ENCODE results near the gene ASTN2.

GRCh38 chr9:117008876-117009275, 406.0 kb downstream of the ASTN2 start:
- TF ChIP-seq POLR2AphosphoS5 (IDR thresholded peaks at IDR 0.05; ENCODE audit: low read depth, low read length): no peak
- no peak for TF ChIP-seq TAF1 (IDR thresholded peaks at IDR 0.05; ENCODE audit: borderline replicate concordance, insufficient read depth, low read length)
- TF ChIP-seq, protein P1, sequence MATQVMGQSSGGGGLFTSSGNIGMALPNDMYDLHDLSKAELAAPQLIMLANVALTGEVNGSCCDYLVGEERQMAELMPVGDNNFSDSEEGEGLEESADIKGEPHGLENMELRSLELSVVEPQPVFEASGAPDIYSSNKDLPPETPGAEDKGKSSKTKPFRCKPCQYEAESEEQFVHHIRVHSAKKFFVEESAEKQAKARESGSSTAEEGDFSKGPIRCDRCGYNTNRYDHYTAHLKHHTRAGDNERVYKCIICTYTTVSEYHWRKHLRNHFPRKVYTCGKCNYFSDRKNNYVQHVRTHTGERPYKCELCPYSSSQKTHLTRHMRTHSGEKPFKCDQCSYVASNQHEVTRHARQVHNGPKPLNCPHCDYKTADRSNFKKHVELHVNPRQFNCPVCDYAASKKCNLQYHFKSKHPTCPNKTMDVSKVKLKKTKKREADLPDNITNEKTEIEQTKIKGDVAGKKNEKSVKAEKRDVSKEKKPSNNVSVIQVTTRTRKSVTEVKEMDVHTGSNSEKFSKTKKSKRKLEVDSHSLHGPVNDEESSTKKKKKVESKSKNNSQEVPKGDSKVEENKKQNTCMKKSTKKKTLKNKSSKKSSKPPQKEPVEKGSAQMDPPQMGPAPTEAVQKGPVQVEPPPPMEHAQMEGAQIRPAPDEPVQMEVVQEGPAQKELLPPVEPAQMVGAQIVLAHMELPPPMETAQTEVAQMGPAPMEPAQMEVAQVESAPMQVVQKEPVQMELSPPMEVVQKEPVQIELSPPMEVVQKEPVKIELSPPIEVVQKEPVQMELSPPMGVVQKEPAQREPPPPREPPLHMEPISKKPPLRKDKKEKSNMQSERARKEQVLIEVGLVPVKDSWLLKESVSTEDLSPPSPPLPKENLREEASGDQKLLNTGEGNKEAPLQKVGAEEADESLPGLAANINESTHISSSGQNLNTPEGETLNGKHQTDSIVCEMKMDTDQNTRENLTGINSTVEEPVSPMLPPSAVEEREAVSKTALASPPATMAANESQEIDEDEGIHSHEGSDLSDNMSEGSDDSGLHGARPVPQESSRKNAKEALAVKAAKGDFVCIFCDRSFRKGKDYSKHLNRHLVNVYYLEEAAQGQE (IDR thresholded peaks at IDR 0.05; ENCODE audit: insufficient read depth in 1 of 2, low read depth in 2 of 2, low read length in 2 of 2): no peak
- TF ChIP-seq SIN3A (IDR thresholded peaks at IDR 0.05; ENCODE audit: borderline replicate concordance, insufficient read depth, low read length): no peak

All from PFSK-1 (cell line).